Measurements from ENCODE around the gene CD320.
"Not testable (repeated sequence)": the region's sequence is repeated elsewhere in the genome, so short reads cannot be mapped to it uniquely, and the experiment has no call there.

CD320 gene

GRCh38 chr19:8341504-8341903 is 33.3 kb upstream of the CD320 start:
- H3K4me3 ChIP-seq (ENCODE audit: low read length in 2 of 2); H3K9ac ChIP-seq (ENCODE audit: low read depth in 1 of 2, low read length in 2 of 2); H3K4me1 ChIP-seq (ENCODE audit: control insufficient read depth in 2 of 2, insufficient read depth in 2 of 2, low read length in 2 of 2); H3K36me3 ChIP-seq (ENCODE audit: control insufficient read depth in 2 of 2, insufficient read depth in 2 of 2, low read length in 2 of 2); H3K9me3 ChIP-seq (ENCODE audit: control insufficient read depth in 2 of 2, low read length in 2 of 2); H3K27ac ChIP-seq (ENCODE audit: low read depth in 2 of 2, low read length in 2 of 2): not testable (repeated sequence)
- H3K27me3 ChIP-seq (ENCODE audit: control insufficient read depth in 2 of 2, insufficient read depth in 2 of 2, low read length in 2 of 2): peaks cover 21 to 22% of the 10 kb centered on the region in 2 donors

GRCh38 chr19:8340341-8341096 is 32.4 kb upstream of the CD320 start:
- Histone ChIP-seq H3K4me3 (ENCODE audit: low read length in 2 of 2) (no peak overlapping the region), H3K27ac (ENCODE audit: low read depth in 2 of 2, low read length in 2 of 2) (no peak overlapping the region), H3K4me1 (ENCODE audit: control insufficient read depth in 2 of 2, insufficient read depth in 2 of 2, low read length in 2 of 2) (peaks cover 4 to 7% of the 10 kb centered on the region in 2 donors)

GRCh38 chr19:8338835-8339234 is 30.7 kb upstream of the CD320 start:
- H3K36me3 ChIP-seq (ENCODE audit: control insufficient read depth in 2 of 2, insufficient read depth in 2 of 2, low read length in 2 of 2): no peaks in the 10 kb centered on the region
- peaks cover 4 to 13% of the 10 kb centered on the region in 2 donors for H3K4me1 ChIP-seq (ENCODE audit: control insufficient read depth in 2 of 2, insufficient read depth in 2 of 2, low read length in 2 of 2)
- H3K27me3 ChIP-seq (ENCODE audit: control insufficient read depth in 2 of 2, insufficient read depth in 2 of 2, low read length in 2 of 2): peaks cover 24 to 30% of the 10 kb centered on the region in 2 donors
- H3K9me3 ChIP-seq (ENCODE audit: control insufficient read depth in 2 of 2, low read length in 2 of 2): no peaks in the 10 kb centered on the region
- no peak overlapping the region for H3K4me3 ChIP-seq (ENCODE audit: low read length in 2 of 2)
- H3K9ac ChIP-seq (ENCODE audit: low read depth in 1 of 2, low read length in 2 of 2): no peak overlapping the region
- no peak overlapping the region for H3K27ac ChIP-seq (ENCODE audit: low read depth in 2 of 2, low read length in 2 of 2)

More at GRCh38 chr19:8340341-8341096, 32.4 kb upstream of the CD320 start:
- Histone ChIP-seq H3K36me3 (ENCODE audit: control insufficient read depth in 2 of 2, insufficient read depth in 2 of 2, low read length in 2 of 2) (no peaks in the 10 kb centered on the region), H3K9me3 (ENCODE audit: control insufficient read depth in 2 of 2, low read length in 2 of 2) (no peaks in the 10 kb centered on the region), H3K27me3 (ENCODE audit: control insufficient read depth in 2 of 2, insufficient read depth in 2 of 2, low read length in 2 of 2) (peaks cover 22 to 24% of the 10 kb centered on the region in 2 donors), H3K9ac (ENCODE audit: low read depth in 1 of 2, low read length in 2 of 2) (no peak overlapping the region)

GRCh38 chr19:8337728-8338127 is 29.6 kb upstream of the CD320 start:
- Histone ChIP-seq H3K4me1 (ENCODE audit: control insufficient read depth in 2 of 2, insufficient read depth in 2 of 2, low read length in 2 of 2) (peaks cover 1 to 7% of the 10 kb centered on the region in 2 donors), H3K9ac (ENCODE audit: low read depth in 1 of 2, low read length in 2 of 2) (no peak overlapping the region), H3K27me3 (ENCODE audit: control insufficient read depth in 2 of 2, insufficient read depth in 2 of 2, low read length in 2 of 2) (peaks cover 32 to 34% of the 10 kb centered on the region in 2 donors), H3K9me3 (ENCODE audit: control insufficient read depth in 2 of 2, low read length in 2 of 2) (no peaks in the 10 kb centered on the region), H3K4me3 (ENCODE audit: low read length in 2 of 2) (no peak overlapping the region), H3K27ac (ENCODE audit: low read depth in 2 of 2, low read length in 2 of 2) (no peak overlapping the region), H3K36me3 (ENCODE audit: control insufficient read depth in 2 of 2, insufficient read depth in 2 of 2, low read length in 2 of 2) (no peaks in the 10 kb centered on the region)

DNA sequence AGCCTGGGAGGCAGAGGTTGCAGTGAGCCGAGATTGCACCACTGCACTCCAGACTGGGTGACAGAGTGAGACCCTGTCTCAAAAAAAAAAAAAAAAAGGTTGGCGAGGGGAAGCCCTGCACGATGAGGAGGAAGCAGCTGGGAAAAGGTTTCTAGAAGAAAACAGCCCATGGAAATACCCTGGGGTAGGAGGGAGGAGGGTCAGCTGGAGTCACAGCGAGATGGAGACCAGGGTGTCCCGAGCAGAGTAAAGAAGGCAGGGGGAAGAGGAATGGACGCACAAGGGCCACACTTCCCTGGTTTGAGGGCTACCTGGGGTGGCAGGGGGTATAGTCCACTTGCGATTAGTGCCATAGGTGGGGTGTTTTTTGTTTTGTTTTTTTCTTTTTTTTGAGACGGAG is 28.5 kb upstream of the CD320 start:
- H3K9ac ChIP-seq (ENCODE audit: low read depth in 1 of 2, low read length in 2 of 2): no peak overlapping the region
- H3K27ac ChIP-seq (ENCODE audit: low read depth in 2 of 2, low read length in 2 of 2): no peak overlapping the region
- H3K9me3 ChIP-seq (ENCODE audit: control insufficient read depth in 2 of 2, low read length in 2 of 2): no peaks in the 10 kb centered on the region
- no peak overlapping the region for H3K4me3 ChIP-seq (ENCODE audit: low read length in 2 of 2)
- peaks cover 0 to 6% of the 10 kb centered on the region in 2 donors for H3K4me1 ChIP-seq (ENCODE audit: control insufficient read depth in 2 of 2, insufficient read depth in 2 of 2, low read length in 2 of 2)
- no peaks in the 10 kb centered on the region for H3K36me3 ChIP-seq (ENCODE audit: control insufficient read depth in 2 of 2, insufficient read depth in 2 of 2, low read length in 2 of 2)
- H3K27me3 ChIP-seq (ENCODE audit: control insufficient read depth in 2 of 2, insufficient read depth in 2 of 2, low read length in 2 of 2): peaks cover 26% of the 10 kb centered on the region in 2 donors

- no peak overlapping the region for H3K4me3 ChIP-seq (ENCODE audit: low read length in 2 of 2)
These were observed 28.0 kb upstream of the CD320 start for GRCh38 chr19:8336072-8336569.

DNA sequence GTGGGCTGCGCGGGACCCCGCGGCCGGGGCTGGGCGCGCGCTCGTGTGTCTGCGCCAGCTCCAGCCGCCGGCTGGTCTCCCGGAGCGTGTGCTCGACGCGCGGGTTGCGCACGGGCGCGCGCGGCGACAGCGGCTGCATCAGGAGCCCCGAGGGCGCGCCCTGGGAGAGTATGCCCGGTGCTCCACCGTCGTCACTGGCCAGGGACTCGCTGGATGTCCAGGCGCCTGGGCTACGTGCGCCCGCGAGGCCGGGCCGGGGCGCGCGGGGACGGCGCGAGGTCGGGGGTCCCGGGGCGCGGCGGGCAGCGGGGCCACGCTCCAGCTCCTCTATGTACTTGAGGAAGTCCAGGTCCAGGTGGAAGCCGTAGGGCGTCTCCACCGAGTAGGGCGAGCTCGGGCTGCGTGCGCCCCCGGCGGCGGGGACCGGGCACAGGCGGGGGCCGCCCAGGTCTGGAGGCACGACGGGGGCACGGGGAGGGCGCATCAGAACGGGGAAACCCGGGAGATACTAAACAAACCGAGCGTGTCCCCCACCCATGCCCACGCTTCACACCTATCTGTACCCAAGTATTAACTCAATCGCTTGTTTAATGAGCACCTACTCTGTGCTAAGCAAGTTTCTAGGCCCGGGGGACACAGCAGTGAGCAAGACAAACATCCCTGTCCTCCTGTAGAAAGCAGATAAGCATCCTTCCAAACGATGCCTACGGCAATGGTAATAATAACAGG is 27.3 kb upstream of the CD320 start:
- Histone ChIP-seq H3K9ac (ENCODE audit: low read depth in 1 of 2, low read length in 2 of 2) (peak overlapping the region in 1 of 2 donors; percentile 24), H3K27me3 (ENCODE audit: control insufficient read depth in 2 of 2, insufficient read depth in 2 of 2, low read length in 2 of 2) (peaks cover 20 to 22% of the 10 kb centered on the region in 2 donors), H3K4me1 (ENCODE audit: control insufficient read depth in 2 of 2, insufficient read depth in 2 of 2, low read length in 2 of 2) (peaks cover 0 to 6% of the 10 kb centered on the region in 2 donors), H3K9me3 (ENCODE audit: control insufficient read depth in 2 of 2, low read length in 2 of 2) (no peaks in the 10 kb centered on the region), H3K27ac (ENCODE audit: low read depth in 2 of 2, low read length in 2 of 2) (no peak overlapping the region), H3K36me3 (ENCODE audit: control insufficient read depth in 2 of 2, insufficient read depth in 2 of 2, low read length in 2 of 2) (no peaks in the 10 kb centered on the region), H3K4me3 (ENCODE audit: low read length in 2 of 2) (peak overlapping the region; percentile 7 to 54)

More at GRCh38 chr19:8336072-8336569, 28.0 kb upstream of the CD320 start:
- Histone ChIP-seq H3K27ac (ENCODE audit: low read depth in 2 of 2, low read length in 2 of 2) (no peak overlapping the region), H3K27me3 (ENCODE audit: control insufficient read depth in 2 of 2, insufficient read depth in 2 of 2, low read length in 2 of 2) (peaks cover 26% of the 10 kb centered on the region in 2 donors), H3K9me3 (ENCODE audit: control insufficient read depth in 2 of 2, low read length in 2 of 2) (no peaks in the 10 kb centered on the region), H3K36me3 (ENCODE audit: control insufficient read depth in 2 of 2, insufficient read depth in 2 of 2, low read length in 2 of 2) (no peaks in the 10 kb centered on the region), H3K9ac (ENCODE audit: low read depth in 1 of 2, low read length in 2 of 2) (no peak overlapping the region), H3K4me1 (ENCODE audit: control insufficient read depth in 2 of 2, insufficient read depth in 2 of 2, low read length in 2 of 2) (peaks cover 0 to 6% of the 10 kb centered on the region in 2 donors)

DNA sequence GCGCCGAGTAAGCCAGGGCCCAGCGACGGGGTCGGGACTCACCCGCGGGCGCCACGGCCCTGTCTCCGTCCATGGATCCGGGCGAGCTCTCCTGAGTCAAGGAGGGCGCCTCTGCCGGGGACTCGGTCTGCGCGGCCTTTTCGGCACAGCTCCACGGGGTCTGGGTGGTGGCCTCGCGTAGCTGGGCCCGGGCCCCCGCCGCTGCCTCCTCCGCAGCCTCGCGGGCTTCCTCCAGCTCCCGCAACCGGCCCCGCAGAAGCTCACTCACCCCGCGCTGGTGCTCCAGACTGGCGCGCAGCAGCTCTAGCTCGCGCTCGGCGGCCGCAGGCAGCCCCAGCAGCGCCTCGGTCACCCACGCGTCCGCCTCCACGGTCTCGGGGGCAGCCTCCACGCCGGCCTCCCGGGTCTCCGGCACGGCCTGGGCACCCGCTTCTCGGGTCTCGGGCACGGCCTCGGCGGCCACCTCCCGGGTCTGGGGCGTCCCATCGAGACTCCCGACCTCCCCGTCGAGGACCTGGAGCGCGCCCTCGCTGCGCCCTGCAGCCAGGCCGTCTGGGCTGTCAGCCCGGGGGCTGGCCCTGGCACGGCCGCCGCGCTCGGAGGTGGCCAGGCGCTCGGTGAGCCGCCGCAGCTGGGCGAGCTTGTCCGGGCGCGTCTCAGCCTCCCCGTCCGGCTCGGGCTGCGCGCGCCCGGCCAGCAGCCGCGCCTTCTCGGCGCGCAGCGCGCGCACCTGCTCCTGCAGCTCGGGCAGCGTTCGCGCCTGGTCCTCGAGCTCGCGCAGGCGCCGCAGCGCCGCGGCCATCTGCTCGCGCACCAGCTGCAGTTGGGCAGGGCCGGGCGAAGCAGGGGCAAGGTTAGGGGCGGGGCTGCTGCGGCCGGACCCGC is 26.5 kb upstream of the CD320 start:
- Histone ChIP-seq H3K27me3 (ENCODE audit: control insufficient read depth in 2 of 2, insufficient read depth in 2 of 2, low read length in 2 of 2) (peaks cover 19 to 20% of the 10 kb centered on the region in 2 donors), H3K9me3 (ENCODE audit: control insufficient read depth in 2 of 2, low read length in 2 of 2) (no peaks in the 10 kb centered on the region), H3K36me3 (ENCODE audit: control insufficient read depth in 2 of 2, insufficient read depth in 2 of 2, low read length in 2 of 2) (no peaks in the 10 kb centered on the region), H3K27ac (ENCODE audit: low read depth in 2 of 2, low read length in 2 of 2) (no peak overlapping the region), H3K4me1 (ENCODE audit: control insufficient read depth in 2 of 2, insufficient read depth in 2 of 2, low read length in 2 of 2) (peaks cover 0 to 6% of the 10 kb centered on the region in 2 donors), H3K9ac (ENCODE audit: low read depth in 1 of 2, low read length in 2 of 2) (no peak overlapping the region), H3K4me3 (ENCODE audit: low read length in 2 of 2) (peak overlapping the region; percentile 7 to 54)

DNA sequence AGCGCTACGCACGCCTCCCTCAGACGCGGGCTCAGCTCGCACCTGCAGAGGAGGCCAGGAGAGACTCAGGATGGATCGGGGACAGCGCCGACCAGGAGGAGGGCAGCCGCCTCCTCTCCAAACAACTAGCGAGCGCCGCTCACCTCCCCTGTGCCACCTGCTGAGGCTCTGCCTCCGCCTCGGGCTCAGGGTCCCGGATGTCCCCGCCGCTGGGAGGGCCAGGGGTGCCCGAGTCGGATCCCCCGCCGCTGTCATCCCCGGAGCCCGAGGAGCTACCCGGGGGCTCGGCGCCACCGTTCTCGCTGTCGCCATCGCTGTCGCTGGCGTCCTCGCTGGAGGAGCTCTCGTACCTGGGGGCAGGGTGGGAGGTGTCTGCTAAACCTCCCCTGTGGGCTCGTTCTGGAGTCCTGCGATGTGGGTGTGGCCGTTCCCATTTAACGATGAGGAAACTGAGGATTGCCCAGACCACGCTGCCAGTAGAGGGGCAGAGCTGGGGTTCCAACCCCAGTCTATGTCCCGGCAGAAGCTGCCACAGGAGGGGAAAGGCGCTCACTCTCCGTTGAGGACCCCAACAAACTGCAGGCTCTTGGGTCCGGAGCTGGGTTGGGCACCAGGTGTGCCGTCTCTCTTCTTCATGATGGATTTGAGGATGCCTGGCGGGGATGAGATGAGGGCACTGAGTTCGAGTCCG is 25.8 kb upstream of the CD320 start:
- Histone ChIP-seq H3K9ac (ENCODE audit: low read depth in 1 of 2, low read length in 2 of 2) (no peak overlapping the region), H3K36me3 (ENCODE audit: control insufficient read depth in 2 of 2, insufficient read depth in 2 of 2, low read length in 2 of 2) (no peaks in the 10 kb centered on the region), H3K4me1 (ENCODE audit: control insufficient read depth in 2 of 2, insufficient read depth in 2 of 2, low read length in 2 of 2) (peaks cover 0 to 6% of the 10 kb centered on the region in 2 donors), H3K4me3 (ENCODE audit: low read length in 2 of 2) (no peak overlapping the region), H3K9me3 (ENCODE audit: control insufficient read depth in 2 of 2, low read length in 2 of 2) (no peaks in the 10 kb centered on the region), H3K27ac (ENCODE audit: low read depth in 2 of 2, low read length in 2 of 2) (no peak overlapping the region), H3K27me3 (ENCODE audit: control insufficient read depth in 2 of 2, insufficient read depth in 2 of 2, low read length in 2 of 2) (peaks cover 19 to 20% of the 10 kb centered on the region in 2 donors)

Measured in mucosa of rectum (tissue), 2 donors.